Progenitor cell of endocrine pancreas (in vitro differentiated cells): ENCODE data around the gene MBD4. TPM values are rescaled to one million over a fixed set of nuclear protein-coding genes. Genes with fewer than 3 reads are reported as not detected.
A peak's percentile ranks its signal among the peaks of the same experiment; 100 is the strongest.
"Not testable (repeated sequence)": the region's sequence is repeated elsewhere in the genome, so short reads cannot be mapped to it uniquely, and the experiment has no call there.

Experiments
- DNase-seq: peaks from one replicate; pipeline ENCODE4 v3.0.0; 2021; ENCODE audit warnings: low spot score; ENCODE audit not compliant: unreplicated experiment
- H3K27ac Mint-ChIP-seq: 2 replicates; pipeline ENCODE4 v1.8.0; 2021; ENCODE audit warnings: mild to moderate bottlenecking, moderate library complexity, mixed read lengths
- H3K27me3 Mint-ChIP-seq: 2 replicates; pipeline ENCODE4 v1.8.0; 2021; ENCODE audit warnings: mixed read lengths
- H3K36me3 Mint-ChIP-seq: 2 replicates; pipeline ENCODE4 v1.8.0; 2022; ENCODE audit warnings: mixed read lengths; ENCODE audit not compliant: insufficient read depth
- H3K4me1 Mint-ChIP-seq: 2 replicates; pipeline ENCODE4 v1.8.0; 2021; ENCODE audit warnings: low read depth, mixed read lengths
- H3K4me3 Mint-ChIP-seq: 2 replicates; pipeline ENCODE4 v1.8.0; 2021; ENCODE audit warnings: low read depth, mild to moderate bottlenecking, moderate library complexity, mixed read lengths
- H3K9me3 Mint-ChIP-seq: 2 replicates; pipeline ENCODE4 v1.8.0; 2021; ENCODE audit warnings: low read depth, mixed read lengths
- CTCF ChIP-seq: fragments of 200-600 bp; sonication (generic); IDR thresholded peaks from one replicate; pipeline ENCODE4 v1.5.0; 2021; ENCODE audit warnings: antibody characterized with exemption, mild to moderate bottlenecking; ENCODE audit not compliant: unreplicated experiment
- total RNA-seq: library from RNA; stranded (reverse); gene quantifications from 2 replicates; pipeline ENCODE4 v1.2.1, GENCODE V29; 2021

Gene MBD4
- total RNA-seq, 1 donor from 2014 or later: 32.5 TPM

GRCh38 chr3:129402616-129403015 lies 37.1 kb downstream of the MBD4 start:
- no peak for TF ChIP-seq CTCF
- Mint-ChIP-seq H3K4me1 (peaks cover 11% of the 10 kb centered on the region), H3K4me3 (no peak overlapping the region), H3K9me3 (no peaks in the 10 kb centered on the region), H3K27ac (no peak overlapping the region), H3K27me3 (no peaks in the 10 kb centered on the region), H3K36me3 (no peaks in the 10 kb centered on the region)
- DNase-seq: no peak

DNA sequence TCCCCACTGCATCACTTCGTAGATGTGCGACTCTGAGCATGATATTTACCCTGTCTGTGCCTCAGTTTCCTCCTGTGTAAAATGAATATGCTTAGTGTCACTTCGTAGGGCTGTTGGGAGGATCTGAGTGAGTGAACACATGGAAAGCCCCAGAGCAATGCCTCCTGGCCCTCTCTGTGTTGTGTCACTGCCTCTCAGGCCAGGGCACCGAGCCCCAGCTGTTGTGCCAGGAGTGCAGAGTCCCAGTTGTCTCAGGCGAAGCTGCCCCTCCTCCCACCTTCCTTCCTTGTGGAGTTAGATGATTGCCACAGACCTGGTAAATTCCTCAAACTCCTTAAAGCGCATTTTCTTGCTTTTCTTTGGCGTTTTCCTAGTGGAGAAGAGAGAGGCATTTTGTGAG lies 37.5 kb downstream of the MBD4 start:
- Mint-ChIP-seq H3K4me3 (no peak overlapping the region), H3K27me3 (no peaks in the 10 kb centered on the region), H3K36me3 (no peaks in the 10 kb centered on the region), H3K9me3 (no peaks in the 10 kb centered on the region), H3K4me1 (peaks cover 14% of the 10 kb centered on the region), H3K27ac (no peak overlapping the region)
- DNase-seq: no peak
- TF ChIP-seq CTCF: no peak

DNA sequence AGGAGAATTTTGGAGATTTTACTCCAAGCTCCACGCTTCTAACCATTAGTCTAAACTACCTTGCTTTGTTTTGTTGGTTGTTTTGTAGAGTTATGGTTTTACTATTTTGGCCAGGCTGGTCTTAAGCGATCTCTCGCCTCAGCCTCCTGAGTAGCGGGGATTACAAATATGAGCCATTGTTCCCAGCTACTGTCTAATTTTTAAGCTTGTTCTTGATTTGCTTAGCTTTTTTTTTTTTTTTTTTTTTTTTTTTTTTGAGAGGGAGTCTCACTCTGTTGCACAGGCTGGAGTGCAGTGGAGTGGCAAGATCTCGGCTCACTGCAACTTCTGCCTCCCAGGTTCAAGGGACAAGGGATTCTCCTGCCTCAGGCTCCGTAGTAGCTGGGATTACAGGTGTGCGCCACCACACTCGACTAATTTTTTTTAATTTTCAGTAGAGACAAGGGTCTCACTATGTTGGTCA lies 39.8 kb downstream of the MBD4 start:
- Mint-ChIP-seq H3K27me3 (no peaks in the 10 kb centered on the region), H3K36me3 (no peaks in the 10 kb centered on the region)

DNA sequence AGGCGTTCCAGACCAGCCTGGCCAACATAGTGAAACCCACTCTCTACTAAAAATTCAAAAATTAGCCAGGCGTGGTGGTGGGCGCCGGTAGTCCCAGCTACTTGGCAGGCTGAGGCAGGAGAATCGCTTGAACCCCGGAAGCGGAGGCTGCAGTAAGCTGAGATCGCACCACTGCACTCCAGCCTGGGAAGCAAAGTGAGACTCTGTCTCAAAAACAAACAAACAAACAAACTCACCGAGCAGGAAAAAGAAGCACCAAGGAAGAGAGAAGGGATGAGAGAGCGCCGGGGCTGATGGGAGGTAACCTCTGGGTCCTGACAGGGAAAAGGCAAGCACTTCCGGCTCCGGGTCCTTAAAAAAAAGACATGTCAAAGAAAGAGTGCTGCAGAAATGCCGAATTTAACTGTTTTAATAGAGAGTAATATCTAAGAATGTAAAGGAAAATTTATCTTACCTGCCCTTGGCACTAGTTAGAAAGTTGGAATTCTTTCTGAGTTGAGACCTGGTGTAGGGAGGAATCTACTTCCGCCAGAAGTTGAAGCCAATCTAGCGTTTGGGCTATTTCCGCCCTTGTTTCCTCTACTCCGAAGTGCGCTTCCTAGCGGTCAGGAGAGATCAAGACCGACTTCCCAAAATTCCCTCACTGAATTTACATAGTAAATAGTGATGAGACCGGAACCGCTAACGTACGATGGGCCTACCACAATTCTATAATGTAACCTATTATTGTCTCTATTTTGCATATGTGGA lies 40.4 kb downstream of the MBD4 start:
- no peaks in the 10 kb centered on the region for H3K9me3 Mint-ChIP-seq
- peak; percentile 75 for TF ChIP-seq CTCF
- peak overlapping the region; percentile 98 for H3K4me3 Mint-ChIP-seq
- H3K27me3 Mint-ChIP-seq: no peaks in the 10 kb centered on the region
- H3K4me1 Mint-ChIP-seq: peaks cover 14% of the 10 kb centered on the region
- no peaks in the 10 kb centered on the region for H3K36me3 Mint-ChIP-seq
- H3K27ac Mint-ChIP-seq: peak overlapping the region; percentile 99
- DNase-seq: peak; percentile 48

More for the DNA sequence above, 39.8 kb downstream of the MBD4 start:
- H3K27ac Mint-ChIP-seq: peak overlapping the region; percentile 99
- peak overlapping the region; percentile 98 for H3K4me3 Mint-ChIP-seq
- TF ChIP-seq CTCF: no peak
- no peaks in the 10 kb centered on the region for H3K9me3 Mint-ChIP-seq
- peaks cover 14% of the 10 kb centered on the region for H3K4me1 Mint-ChIP-seq
- DNase-seq: no peak

- DNase-seq: no peak
- no peak for TF ChIP-seq CTCF
- Mint-ChIP-seq H3K4me1 (peaks cover 14% of the 10 kb centered on the region), H3K4me3 (peak overlapping the region; percentile 98), H3K36me3 (no peaks in the 10 kb centered on the region), H3K27ac (peak overlapping the region; percentile 99), H3K9me3 (no peaks in the 10 kb centered on the region), H3K27me3 (no peaks in the 10 kb centered on the region)
Measured at GRCh38 chr3:129398803-129399144, 41.0 kb downstream of the MBD4 start.

DNA sequence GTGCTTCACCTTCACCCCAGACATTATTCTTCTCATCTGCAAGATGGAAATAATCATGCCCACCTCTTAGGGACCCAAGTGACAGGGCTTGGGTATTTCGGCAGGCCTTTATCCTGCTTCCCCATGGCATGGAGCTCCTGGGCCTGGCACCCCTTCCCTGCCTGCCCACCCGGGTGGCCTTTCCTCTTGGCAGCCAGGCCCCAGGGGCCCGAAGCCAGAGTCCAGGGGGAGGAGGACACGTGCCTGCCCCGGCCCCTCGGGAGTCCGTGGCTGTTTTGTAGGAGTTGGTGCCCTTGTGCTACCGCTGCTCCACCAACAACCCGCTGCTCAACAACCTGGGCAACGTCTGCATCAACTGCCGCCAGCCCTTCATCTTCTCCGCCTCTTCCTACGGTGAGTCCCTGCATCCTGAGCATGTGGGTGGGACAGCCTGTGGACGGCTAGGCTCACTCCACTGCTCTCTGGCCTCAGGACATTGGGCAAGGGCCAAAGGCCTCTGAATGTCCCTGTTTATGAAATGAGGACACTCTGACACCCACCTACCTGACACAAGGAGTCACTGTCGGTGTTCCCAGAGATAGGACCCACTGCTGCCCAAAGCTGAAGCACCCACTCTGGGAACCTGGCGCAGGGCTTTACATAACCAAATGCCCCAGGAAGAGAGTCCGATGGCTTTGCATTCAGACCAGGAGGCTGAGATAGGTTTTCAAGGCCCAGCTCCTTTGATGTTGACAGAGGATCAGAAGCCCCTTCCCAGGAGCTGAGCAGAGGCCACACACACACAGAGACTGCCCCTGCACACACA lies 45.8 kb downstream of the MBD4 start:
- not testable (repeated sequence) for H3K36me3 Mint-ChIP-seq, H3K9me3 Mint-ChIP-seq
- H3K4me1 Mint-ChIP-seq: peaks cover 14% of the 10 kb centered on the region

More for the DNA sequence above, 45.8 kb downstream of the MBD4 start:
- DNase-seq, H3K4me3 Mint-ChIP-seq, H3K27ac Mint-ChIP-seq, H3K27me3 Mint-ChIP-seq: not testable (repeated sequence)
